ENCODE data around the gene CST9.

Gene CST9, protein sequence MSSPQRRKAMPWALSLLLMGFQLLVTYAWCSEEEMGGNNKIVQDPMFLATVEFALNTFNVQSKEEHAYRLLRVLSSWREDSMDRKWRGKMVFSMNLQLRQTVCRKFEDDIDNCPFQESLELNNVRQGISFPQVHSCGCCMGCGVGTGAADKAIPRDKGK

DNA sequence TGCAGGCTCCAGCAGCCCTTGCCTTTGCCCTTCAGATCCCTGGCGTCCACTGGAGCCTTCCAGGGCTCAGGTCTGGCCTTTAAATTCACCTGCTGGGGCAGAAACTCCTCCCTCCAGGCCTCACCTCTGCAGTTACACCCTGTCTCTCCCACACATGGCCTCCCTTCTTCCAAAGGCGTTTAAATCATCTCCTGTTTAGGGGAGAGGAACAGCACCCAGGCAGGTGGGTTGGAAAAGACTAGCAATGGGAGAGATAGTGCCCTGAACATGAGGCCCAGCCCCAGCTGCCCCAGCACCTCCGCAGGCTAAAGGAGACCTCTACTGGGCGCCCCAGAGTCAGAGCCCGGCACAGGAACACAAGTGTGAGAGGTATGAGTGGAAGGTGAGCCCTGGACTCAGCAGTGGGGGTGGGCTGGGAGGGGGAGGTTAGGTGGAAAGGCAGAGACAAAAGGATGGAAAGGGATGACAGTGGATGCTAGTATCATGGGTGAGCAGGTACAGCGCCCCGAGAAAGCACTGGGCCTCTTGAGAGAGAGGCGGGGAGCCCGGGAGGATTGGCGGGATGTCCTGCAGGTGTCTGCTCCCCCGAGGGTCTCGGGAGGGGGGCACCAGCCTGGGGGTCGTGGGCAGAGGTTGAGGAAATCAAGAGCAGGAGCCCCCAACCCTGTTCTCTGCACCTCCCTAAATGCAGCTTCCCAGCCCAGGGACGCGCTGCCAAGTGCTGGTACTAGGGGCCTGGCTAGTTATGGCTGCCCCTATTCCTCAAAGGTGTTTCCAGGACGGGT lies at the start of gene CST9:
TSS of gene CST9 (minus strand) at position 51 of the 785 bp plus-strand sequence. CDS start 53 bp downstream, outside the sequence.
- no peak within 1 kb of the TSS for H3K4me3 ChIP-seq (ENCODE audit: low read length)
- no peak for TF ChIP-seq ZNF274 (IDR thresholded peaks at IDR 0.05; ENCODE audit: low read depth, low read length)

DNA sequence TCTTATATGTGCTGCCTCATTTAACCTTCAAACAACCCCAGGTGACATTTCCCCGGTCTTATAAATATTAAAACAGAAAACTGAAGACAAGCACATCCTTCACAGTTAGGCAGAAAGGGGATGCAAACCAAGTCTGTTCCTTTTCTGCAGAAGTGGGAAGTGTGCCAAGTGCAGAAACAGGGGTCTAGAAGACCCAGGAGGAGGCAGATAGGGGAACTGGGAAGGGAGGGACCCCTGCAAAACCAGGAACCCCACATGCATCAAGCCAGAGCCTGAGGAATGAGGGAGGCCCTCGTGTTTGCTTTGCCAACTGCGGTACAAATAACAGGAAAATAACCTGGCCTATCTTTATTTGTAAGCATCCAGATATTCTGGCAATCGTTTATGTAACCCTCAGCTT lies 49.0 kb upstream of the CST9 start:
- no peak overlapping the region for H3K4me3 ChIP-seq (ENCODE audit: low read length)
- no peak for TF ChIP-seq ZNF274 (IDR thresholded peaks at IDR 0.05; ENCODE audit: low read depth, low read length)

DNA sequence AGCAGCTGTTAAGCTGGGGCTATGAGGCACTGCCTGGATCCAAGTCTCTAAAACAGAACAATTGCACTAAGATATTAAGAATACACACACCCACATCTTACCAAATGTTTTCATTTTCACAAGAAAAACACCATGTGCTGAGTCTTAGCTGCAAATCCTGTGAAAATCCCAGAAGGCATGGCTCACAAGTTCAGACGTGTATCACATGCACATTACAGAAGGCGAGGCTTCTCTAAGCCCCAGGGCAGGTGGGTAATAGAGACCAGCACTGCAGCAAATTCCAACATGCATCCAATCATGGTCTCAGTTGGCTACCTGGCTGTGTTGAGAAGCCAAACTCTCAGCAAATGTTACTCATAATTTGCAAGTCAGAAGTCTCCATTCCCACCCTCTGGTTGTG lies 48.3 kb upstream of the CST9 start:
- no peak for TF ChIP-seq ZNF274 (IDR thresholded peaks at IDR 0.05; ENCODE audit: low read depth, low read length)
- no peak overlapping the region for H3K4me3 ChIP-seq (ENCODE audit: low read length)

DNA sequence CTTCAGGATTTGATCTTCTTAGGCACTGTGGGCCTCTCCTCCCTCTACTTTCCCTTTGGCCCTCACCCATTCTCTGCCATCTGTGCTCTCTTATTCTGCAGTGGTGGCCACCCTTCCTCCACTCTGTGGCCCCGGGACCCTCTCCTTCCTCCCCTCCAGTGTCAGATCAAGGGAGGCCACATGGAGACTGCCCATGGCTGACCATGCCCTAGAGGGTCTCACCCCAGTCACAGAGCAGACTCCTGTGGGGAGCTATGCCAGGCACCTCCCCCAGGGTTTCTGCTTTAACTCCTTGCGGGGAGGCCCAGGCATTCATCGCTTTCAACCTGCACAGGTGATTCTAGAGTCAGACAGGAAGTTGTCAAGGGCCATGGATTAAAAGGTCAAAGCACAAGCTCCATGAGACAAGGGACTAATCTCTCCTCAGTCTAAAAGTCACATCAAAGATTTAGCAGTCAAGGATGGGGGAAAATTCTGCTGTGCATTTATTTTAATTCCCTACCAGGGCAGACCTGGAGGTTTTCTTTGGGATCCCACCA lies 47.8 kb upstream of the CST9 start:
- H3K4me3 ChIP-seq (ENCODE audit: low read length), result no peak overlapping the region
- TF ChIP-seq ZNF274 (IDR thresholded peaks at IDR 0.05; ENCODE audit: low read depth, low read length), result no peak

DNA sequence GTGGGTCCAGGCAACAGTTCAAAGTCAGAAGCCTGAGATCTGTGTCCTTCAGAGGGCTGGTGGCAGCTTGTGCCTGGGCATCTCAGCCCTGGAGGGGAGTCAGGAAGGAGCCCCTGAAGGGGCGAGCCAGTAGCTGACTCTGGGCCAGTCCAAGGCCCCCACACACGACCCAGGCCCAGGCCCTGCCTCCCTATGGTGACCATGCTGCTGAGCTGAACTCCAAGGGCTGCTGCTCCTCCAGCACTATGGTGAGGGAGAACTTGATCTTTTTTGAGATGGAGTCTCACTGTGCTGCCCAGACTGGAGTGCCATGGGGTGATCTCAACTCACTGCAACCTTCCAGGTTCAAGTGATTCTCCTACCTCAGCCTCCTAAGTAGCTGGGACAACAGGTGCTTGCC lies 47.2 kb upstream of the CST9 start:
- no peak overlapping the region for H3K4me3 ChIP-seq (ENCODE audit: low read length)
- no peak for TF ChIP-seq ZNF274 (IDR thresholded peaks at IDR 0.05; ENCODE audit: low read depth, low read length)

DNA sequence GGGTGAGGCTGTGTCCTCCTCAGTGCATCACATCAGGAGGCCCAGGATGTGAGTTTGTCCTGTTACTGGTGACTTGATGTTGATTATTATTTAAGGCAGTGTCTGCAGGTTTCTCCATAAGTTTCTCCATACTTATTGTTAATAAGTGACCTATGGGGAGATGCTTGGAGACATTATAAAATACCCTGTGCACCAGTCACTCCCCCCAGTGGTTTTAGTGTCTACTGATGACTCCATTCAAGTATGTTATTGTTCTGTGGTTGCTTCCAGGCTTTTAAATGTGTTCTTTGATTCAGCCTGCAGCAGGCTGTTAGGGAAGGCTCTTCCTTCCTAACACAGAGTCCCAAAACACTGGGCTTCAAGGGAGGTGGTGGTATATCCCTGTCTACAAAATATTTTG lies 46.7 kb upstream of the CST9 start:
- H3K4me3 ChIP-seq (ENCODE audit: low read length), result no peak overlapping the region
- no peak for TF ChIP-seq ZNF274 (IDR thresholded peaks at IDR 0.05; ENCODE audit: low read depth, low read length)

DNA sequence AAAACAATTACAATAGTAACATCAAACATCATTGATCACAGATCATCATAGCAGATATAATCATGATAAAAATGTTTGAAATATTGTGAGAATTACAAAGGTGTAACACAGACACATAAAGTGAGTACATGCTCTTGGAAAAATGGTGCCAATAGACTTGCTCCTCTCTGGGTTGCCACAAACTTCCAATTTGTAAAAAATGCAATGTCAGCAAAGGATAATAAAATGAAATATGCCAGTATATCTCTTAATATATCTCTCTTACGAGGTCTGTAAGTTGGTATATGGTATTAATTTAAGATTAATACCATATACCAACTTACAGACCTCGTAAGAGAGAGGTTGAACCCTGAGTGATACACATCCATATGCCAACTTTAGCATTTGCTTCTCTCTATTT lies 45.4 kb upstream of the CST9 start:
- no peak for TF ChIP-seq ZNF274 (IDR thresholded peaks at IDR 0.05; ENCODE audit: low read depth, low read length)
- H3K4me3 ChIP-seq (ENCODE audit: low read length), result no peak overlapping the region

DNA sequence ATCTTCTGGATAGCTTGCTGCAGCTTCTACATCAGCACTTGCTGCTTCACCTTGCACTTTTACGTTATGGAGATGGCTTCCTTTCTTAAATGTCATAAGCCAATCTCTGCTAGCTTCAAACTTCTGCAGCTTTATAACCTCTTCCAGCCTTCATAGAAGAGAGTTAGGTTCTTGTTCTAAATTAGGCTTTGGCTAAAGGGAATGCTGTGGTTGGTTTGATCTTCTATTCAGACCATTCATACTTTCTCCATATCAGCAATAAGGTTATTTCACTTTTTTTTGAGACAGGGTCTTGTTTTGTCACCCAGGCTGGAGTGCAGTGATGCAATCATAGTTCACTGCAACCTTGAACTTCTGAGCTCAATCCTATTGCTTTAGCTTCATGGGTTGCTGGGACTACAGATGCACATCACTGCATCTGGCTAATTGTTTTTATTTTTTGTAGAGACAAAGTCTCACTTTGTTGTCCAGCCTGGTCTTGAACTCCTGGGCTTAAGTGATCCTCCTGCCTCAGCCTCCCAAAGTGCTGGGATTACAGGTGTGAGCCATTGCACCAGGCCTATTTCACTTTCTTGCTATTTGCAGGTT lies 44.2 kb upstream of the CST9 start:
- TF ChIP-seq ZNF274 (IDR thresholded peaks at IDR 0.05; ENCODE audit: low read depth, low read length), result no peak
- H3K4me3 ChIP-seq (ENCODE audit: low read length), result no peak overlapping the region

DNA sequence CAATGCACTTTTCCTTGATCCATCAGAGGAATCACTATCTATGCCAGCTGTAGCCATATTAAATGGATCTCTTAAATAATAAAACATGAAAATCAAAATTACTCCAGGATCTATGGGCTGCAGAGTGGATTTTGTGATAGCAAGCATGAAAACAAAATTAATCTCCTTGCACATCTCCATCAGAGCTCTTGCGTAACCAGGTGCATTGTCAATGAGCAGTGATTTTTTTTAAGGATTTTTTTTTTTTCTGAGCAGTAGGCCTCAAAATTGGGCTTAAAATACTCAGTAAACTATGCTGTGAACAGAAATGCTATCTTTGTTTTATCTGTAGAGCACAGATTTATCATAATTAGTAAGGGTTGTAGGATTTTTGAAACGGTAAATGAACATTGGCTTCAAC lies 43.5 kb upstream of the CST9 start:
- no peak for TF ChIP-seq ZNF274 (IDR thresholded peaks at IDR 0.05; ENCODE audit: low read depth, low read length)
- no peak overlapping the region for H3K4me3 ChIP-seq (ENCODE audit: low read length)

DNA sequence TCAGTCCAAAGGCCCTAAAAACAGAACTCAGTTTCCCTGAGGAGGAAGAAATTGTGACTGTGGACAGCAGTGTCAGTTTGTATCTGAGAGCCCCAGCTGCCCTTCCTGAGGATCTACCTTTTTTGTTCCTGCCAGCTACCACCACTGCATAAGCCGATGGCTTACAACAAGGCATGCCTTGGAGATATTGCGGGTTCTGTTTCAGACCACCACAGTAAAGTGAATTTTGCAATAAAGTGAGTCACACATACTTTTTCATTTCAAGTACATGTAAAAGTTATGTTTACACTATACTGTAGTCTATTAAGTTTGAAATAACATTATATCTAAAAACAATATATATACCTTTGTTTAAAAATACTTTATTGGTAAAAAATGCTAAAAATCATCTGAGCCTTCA lies 41.6 kb upstream of the CST9 start:
- H3K4me3 ChIP-seq (ENCODE audit: low read length), result no peak overlapping the region
- no peak for TF ChIP-seq ZNF274 (IDR thresholded peaks at IDR 0.05; ENCODE audit: low read depth, low read length)

DNA sequence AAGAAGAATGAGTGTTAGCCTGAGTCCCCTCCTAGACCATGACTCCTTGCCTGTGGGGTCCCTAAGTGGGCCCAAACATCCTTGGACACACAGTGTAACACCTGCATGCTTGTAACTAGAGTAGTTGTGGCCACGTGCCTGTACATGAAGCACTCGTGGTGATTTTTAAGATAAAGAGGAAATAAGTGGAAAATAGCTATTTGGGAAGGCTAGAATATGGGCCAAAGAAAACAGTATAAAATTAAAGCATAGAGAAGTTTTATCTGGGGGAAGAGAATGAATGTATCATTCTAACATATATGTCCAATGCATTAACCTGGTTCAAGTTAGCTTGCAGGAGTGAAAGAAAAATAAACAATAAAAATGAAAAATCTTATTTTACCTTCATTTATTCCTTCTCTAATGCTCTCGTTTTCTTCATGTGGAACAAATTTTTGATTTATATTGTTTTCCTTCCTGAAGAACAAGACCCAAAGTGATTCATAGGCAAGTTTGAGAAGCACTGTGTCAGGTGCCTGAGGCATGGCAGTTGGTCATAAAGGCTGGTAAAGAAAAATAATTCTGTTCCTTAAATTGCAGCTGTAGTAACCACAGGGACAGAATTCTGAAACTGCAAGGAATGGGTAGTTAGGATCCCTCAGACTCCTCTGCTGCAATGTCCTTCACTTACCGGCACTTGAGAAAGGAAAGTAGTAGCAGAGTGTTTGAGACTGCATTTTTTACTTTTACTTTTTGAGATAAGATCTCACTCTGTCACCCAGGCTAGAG lies 40.6 kb upstream of the CST9 start:
- no peak overlapping the region for H3K4me3 ChIP-seq (ENCODE audit: low read length)
- TF ChIP-seq ZNF274 (IDR thresholded peaks at IDR 0.05; ENCODE audit: low read depth, low read length), result no peak

DNA sequence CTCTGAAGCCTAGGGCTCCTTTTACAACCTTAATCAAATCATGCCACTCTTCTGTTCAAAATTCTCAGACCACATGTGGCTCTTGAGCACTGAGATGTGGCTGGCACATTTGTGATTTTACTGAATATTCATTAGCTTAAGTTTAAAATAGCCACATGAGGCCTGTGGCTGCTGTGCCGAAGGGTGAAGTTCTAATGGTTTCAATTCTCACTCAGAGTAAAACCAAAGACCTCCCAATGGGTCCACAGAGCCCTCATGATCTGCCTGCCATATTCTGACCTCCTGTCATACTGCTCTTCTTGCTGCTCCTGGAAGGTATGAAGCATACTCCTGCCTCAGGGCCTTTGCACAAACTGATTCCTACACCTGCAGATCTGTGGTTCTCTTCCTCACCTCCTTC lies 39.9 kb upstream of the CST9 start:
- H3K4me3 ChIP-seq (ENCODE audit: low read length), result no peak overlapping the region
- no peak for TF ChIP-seq ZNF274 (IDR thresholded peaks at IDR 0.05; ENCODE audit: low read depth, low read length)

DNA sequence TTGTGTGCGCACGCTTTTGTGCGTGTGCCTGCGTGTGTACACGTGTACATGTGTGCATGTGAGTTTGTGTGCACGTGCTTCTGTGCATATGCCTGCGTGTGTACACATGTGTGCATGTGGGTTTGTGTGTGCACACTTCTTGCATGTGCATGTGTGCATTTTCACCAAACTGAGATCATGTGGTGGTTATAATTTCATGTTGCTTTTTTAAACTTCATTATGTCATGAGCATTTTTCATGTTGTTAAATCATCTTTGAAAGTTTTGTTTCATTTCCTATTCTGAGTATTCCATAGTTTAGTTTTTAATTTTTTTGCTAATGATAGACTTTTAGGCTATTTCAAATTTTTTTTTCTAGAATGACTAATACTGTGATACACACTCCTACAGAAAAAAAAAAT lies 38.4 kb upstream of the CST9 start:
- no peak overlapping the region for H3K4me3 ChIP-seq (ENCODE audit: low read length)
- TF ChIP-seq ZNF274 (IDR thresholded peaks at IDR 0.05; ENCODE audit: low read depth, low read length), result no peak

DNA sequence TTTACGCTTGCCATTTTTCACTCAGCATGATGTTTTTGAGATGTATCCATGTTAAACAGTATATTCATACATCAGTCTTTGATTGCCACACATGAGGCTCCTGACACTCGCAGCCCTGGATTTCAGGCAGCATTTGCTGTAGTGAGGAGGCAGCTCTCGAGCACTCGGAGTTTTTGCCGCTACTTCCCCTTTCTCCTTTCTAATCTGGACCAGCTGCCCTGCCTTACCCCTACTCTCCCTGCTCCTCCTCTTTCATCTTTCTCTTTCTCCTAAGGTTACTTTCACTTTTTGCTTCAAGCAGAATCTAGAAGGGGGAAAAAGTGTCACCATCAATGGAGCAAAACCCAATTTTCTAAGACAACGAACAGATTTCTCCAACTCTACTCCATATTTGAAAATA lies 37.9 kb upstream of the CST9 start:
- TF ChIP-seq ZNF274 (IDR thresholded peaks at IDR 0.05; ENCODE audit: low read depth, low read length), result no peak
- no peak overlapping the region for H3K4me3 ChIP-seq (ENCODE audit: low read length)
